BLaER1 (cell line): ENCODE results near the gene ATP8B4.

Source experiments
- H3K27ac ChIP-seq: shearing (Covaris generic); formaldehyde crosslinking; 2 replicates; pipeline ENCODE4 v1.8.1; 2022
- H3K27me3 ChIP-seq: shearing (Covaris generic); formaldehyde crosslinking; 2 replicates; pipeline ENCODE4 v1.8.1; 2022
- H3K36me3 ChIP-seq: shearing (Covaris generic); formaldehyde crosslinking; 2 replicates; pipeline ENCODE4 v1.8.1; 2022
- H3K4me1 ChIP-seq: shearing (Covaris generic); formaldehyde crosslinking; 2 replicates; pipeline ENCODE4 v1.8.1; 2022
- H3K4me2 ChIP-seq: shearing (Covaris generic); formaldehyde crosslinking; 2 replicates; pipeline ENCODE4 v1.8.1; 2022
- H3K4me3 ChIP-seq: shearing (Covaris generic); formaldehyde crosslinking; 2 replicates; pipeline ENCODE4 v1.8.1; 2022
- H3K9ac ChIP-seq: shearing (Covaris generic); formaldehyde crosslinking; 2 replicates; pipeline ENCODE4 v1.8.1; 2022
- H3K9me3 ChIP-seq: shearing (Covaris generic); formaldehyde crosslinking; 2 replicates; pipeline ENCODE4 v1.8.1; 2022
- H4K20me1 ChIP-seq: shearing (Covaris generic); formaldehyde crosslinking; 2 replicates; pipeline ENCODE4 v1.8.1; 2022
- Cebpa-rat ChIP-seq: shearing (Covaris generic); IDR thresholded peaks from 2 replicates; pipeline ENCODE4 v1.8.1; 2022

Gene ATP8B4

DNA sequence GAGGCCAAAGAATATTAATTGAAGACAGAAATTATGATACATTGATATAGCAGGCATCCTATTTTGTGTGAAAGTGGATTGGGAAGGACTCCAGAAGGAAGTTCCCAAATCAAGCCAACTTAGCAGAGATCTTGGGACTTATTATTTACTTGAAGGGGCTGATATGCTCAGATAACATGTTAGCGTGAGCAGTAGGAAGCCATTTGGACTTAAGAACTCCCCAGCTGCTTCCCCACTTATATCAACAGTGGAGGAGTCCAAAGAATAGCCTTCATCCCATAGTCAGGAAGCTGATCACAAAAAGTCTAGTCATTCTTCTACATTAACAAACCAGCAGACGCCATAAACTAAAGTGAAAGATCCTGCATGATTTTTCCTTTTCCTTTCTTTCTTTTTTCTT is 200.0 kb downstream of the ATP8B4 start:
- Histone ChIP-seq H4K20me1 (no peaks in the 10 kb centered on the region), H3K4me3 (no peak overlapping the region), H3K27ac (no peak overlapping the region), H3K4me2 (no peak overlapping the region), H3K36me3 (no peaks in the 10 kb centered on the region), H3K27me3 (no peaks in the 10 kb centered on the region), H3K9me3 (no peaks in the 10 kb centered on the region), H3K9ac (no peak overlapping the region), H3K4me1 (no peaks in the 10 kb centered on the region)
- no peak for TF ChIP-seq Cebpa-rat

GRCh38 chr15:49918121-49918520 is 200.9 kb downstream of the ATP8B4 start:
- Histone ChIP-seq H3K4me2 (no peak overlapping the region), H3K36me3 (no peaks in the 10 kb centered on the region), H4K20me1 (no peaks in the 10 kb centered on the region), H3K9me3 (no peaks in the 10 kb centered on the region), H3K9ac (no peak overlapping the region), H3K4me3 (no peak overlapping the region), H3K27me3 (no peaks in the 10 kb centered on the region), H3K27ac (no peak overlapping the region), H3K4me1 (no peaks in the 10 kb centered on the region)
- no peak for TF ChIP-seq Cebpa-rat

DNA sequence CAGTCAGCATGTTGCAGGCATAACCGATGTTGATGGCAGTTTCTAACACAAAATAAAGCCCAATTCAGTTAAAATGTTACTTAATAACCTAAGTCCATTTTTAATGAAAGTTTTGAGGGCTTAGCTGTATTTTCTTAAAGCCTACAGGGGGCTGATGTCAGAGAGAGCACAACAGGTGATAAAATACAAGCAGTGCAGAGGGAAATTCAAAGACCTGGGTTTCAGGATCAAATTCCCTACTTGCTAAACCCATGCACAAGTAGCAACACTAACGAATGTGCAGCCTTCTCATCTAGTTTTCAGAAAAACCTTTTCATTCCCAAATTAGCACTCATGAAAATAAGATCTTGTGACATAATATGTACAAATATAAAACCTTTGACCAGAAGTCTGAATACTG is 202.0 kb downstream of the ATP8B4 start:
- Histone ChIP-seq H3K9ac (no peak overlapping the region), H3K4me2 (no peak overlapping the region), H3K27ac (no peak overlapping the region), H4K20me1 (no peaks in the 10 kb centered on the region), H3K9me3 (no peaks in the 10 kb centered on the region), H3K27me3 (no peaks in the 10 kb centered on the region), H3K36me3 (no peaks in the 10 kb centered on the region), H3K4me1 (no peaks in the 10 kb centered on the region), H3K4me3 (no peak overlapping the region)
- TF ChIP-seq Cebpa-rat, result no peak

DNA sequence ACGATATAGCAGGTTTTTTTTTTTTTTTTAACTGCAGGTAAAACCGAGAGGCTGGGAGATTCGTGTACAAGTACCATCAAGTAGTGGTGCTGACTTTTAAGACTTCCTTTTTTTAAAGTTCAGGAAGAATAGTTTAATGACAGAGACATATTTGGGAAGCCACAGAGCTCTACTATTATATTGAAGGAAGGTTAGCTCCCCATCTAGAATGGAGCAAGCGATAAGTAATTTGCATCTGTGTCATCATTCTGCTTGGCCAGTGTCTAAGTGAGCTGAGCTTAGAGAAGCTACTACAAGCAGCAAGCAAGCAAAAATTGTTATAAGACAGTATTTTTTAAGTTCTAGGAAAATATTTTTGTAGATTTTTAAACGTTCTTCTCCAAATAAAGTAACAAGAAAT is 203.2 kb downstream of the ATP8B4 start:
- H3K9me3 ChIP-seq, result peaks cover 3% of the 10 kb centered on the region; the same call in 1 of the 2 replicates
- H3K4me3 ChIP-seq, result no peak overlapping the region
- H3K4me1 ChIP-seq, result no peaks in the 10 kb centered on the region
- H3K36me3 ChIP-seq, result no peaks in the 10 kb centered on the region
- no peaks in the 10 kb centered on the region for H3K27me3 ChIP-seq
- TF ChIP-seq Cebpa-rat, result no peak
- H3K4me2 ChIP-seq, result no peak overlapping the region
- H3K9ac ChIP-seq, result no peak overlapping the region
- H3K27ac ChIP-seq, result no peak overlapping the region
- no peaks in the 10 kb centered on the region for H4K20me1 ChIP-seq

DNA sequence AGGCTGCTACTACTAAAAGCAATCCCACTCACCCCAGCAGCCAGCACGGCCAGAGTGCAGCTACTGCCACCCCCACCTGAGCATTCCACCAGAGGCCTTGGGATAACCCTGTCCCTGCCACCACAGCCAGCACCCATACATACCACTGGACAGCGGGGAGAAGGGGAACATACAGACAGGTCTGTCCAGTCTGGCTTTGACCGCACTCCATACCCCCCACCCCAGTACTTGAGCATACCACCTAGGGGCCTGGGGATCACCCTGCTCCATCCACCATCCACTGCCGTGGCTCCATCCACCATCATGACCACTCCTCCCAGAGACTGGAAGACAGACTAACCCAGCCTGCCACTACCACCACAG is 210.1 kb downstream of the ATP8B4 start:
- H3K4me1 ChIP-seq, result no peaks in the 10 kb centered on the region
- H3K9me3 ChIP-seq, result peaks cover 18% of the 10 kb centered on the region
- H3K27me3 ChIP-seq, result no peaks in the 10 kb centered on the region
- no peak overlapping the region for H3K4me2 ChIP-seq
- no peak overlapping the region for H3K9ac ChIP-seq
- no peak for TF ChIP-seq Cebpa-rat
- no peaks in the 10 kb centered on the region for H3K36me3 ChIP-seq
- no peak overlapping the region for H3K27ac ChIP-seq
- H4K20me1 ChIP-seq, result no peaks in the 10 kb centered on the region
- no peak overlapping the region for H3K4me3 ChIP-seq

DNA sequence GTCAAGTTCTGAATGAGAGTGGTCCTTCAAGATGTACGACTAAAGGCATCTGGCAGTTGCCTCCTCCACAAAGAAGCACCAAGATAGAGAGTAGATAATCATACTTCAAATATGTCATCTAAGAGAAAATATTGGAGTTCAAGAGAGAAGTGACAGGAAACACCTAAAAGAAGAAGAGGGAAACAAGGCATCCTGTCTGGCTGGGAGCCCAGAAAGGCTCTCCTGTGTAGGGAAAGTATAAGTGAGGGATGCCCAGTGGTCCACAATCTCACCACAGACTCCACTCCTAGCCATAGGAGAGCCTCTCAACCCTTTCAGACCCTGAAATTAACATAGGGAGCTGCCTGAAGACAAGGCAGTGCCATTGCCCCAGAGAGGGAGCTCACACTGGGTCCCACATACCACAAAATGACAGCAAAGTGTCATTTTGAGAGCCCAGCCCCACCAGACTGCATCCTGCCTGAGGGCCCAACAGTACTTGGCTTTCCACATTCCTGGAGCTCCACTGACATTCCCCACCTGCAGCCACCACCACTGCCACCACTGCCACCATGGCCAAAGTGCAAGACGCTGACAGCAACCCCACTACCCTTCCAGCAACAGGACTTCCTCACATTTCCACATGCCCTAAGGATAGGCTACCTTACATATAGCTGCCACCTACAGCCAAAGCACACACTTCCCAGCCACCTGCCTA is 210.6 kb downstream of the ATP8B4 start:
- Histone ChIP-seq H3K9me3 (peaks cover 18% of the 10 kb centered on the region), H3K4me3 (no peak overlapping the region), H3K36me3 (no peaks in the 10 kb centered on the region), H3K4me2 (no peak overlapping the region), H3K9ac (no peak overlapping the region), H3K27ac (no peak overlapping the region), H3K4me1 (no peaks in the 10 kb centered on the region), H4K20me1 (no peaks in the 10 kb centered on the region), H3K27me3 (no peaks in the 10 kb centered on the region)
- no peak for TF ChIP-seq Cebpa-rat

DNA sequence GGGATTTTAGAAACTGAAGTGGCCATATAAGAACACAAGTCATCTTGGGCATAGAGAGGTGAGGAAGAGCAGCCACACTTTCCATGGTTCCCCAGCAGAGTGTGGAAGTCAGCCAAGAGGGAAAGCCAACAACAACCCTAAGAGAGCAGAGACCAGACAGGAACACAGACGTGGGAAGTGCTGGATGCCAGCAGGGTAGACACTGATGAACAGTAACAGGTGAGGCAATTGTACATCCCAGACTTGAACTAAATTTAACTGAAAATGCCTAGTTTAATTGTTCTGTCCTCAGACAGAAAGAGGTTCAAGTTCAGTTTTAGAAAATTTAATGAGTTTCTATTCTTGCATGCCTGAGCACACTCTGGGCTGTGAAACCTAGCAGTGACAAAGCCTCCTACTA is 212.1 kb downstream of the ATP8B4 start:
- no peak overlapping the region for H3K9ac ChIP-seq
- peaks cover 18% of the 10 kb centered on the region for H3K9me3 ChIP-seq
- H3K4me3 ChIP-seq, result no peak overlapping the region
- no peaks in the 10 kb centered on the region for H3K4me1 ChIP-seq
- no peaks in the 10 kb centered on the region for H3K36me3 ChIP-seq
- H4K20me1 ChIP-seq, result no peaks in the 10 kb centered on the region
- TF ChIP-seq Cebpa-rat, result no peak
- no peak overlapping the region for H3K4me2 ChIP-seq
- no peak overlapping the region for H3K27ac ChIP-seq
- H3K27me3 ChIP-seq, result no peaks in the 10 kb centered on the region

DNA sequence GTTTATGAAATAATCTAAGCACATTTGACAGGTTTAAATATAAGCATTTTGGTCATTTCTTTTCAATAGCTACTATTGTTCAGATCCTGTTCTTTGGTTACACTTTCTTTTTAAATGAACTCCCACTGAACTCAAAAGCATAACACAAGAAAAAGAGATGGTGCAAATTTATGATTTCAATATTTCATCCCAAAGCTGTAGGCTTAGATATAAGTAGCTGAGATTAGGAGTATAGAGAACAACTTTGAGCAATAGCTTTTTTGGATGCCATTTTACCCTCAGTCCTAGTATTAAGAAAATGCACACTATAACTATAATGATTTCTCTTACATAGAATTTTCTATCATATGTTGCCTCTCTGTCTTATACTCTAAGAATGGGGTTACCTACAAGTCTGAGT is 213.8 kb downstream of the ATP8B4 start:
- Histone ChIP-seq H3K27me3 (no peaks in the 10 kb centered on the region), H3K9me3 (peaks cover 9% of the 10 kb centered on the region; the same call in 1 of the 2 replicates), H3K27ac (no peak overlapping the region), H3K4me3 (no peak overlapping the region), H3K4me2 (no peak overlapping the region), H4K20me1 (no peaks in the 10 kb centered on the region), H3K4me1 (no peaks in the 10 kb centered on the region), H3K36me3 (no peaks in the 10 kb centered on the region), H3K9ac (no peak overlapping the region)
- TF ChIP-seq Cebpa-rat, result no peak

- no peaks in the 10 kb centered on the region for H3K4me1 ChIP-seq
- peaks cover 6% of the 10 kb centered on the region; the same call in 1 of the 2 replicates for H3K9me3 ChIP-seq
- no peaks in the 10 kb centered on the region for H4K20me1 ChIP-seq
- TF ChIP-seq Cebpa-rat, result no peak
- no peak overlapping the region for H3K4me2 ChIP-seq
- H3K36me3 ChIP-seq, result no peaks in the 10 kb centered on the region
- H3K9ac ChIP-seq, result no peak overlapping the region
- no peak overlapping the region for H3K27ac ChIP-seq
- H3K27me3 ChIP-seq, result no peaks in the 10 kb centered on the region
- no peak overlapping the region for H3K4me3 ChIP-seq
These were observed 214.7 kb downstream of the ATP8B4 start for GRCh38 chr15:49904296-49904695.

DNA sequence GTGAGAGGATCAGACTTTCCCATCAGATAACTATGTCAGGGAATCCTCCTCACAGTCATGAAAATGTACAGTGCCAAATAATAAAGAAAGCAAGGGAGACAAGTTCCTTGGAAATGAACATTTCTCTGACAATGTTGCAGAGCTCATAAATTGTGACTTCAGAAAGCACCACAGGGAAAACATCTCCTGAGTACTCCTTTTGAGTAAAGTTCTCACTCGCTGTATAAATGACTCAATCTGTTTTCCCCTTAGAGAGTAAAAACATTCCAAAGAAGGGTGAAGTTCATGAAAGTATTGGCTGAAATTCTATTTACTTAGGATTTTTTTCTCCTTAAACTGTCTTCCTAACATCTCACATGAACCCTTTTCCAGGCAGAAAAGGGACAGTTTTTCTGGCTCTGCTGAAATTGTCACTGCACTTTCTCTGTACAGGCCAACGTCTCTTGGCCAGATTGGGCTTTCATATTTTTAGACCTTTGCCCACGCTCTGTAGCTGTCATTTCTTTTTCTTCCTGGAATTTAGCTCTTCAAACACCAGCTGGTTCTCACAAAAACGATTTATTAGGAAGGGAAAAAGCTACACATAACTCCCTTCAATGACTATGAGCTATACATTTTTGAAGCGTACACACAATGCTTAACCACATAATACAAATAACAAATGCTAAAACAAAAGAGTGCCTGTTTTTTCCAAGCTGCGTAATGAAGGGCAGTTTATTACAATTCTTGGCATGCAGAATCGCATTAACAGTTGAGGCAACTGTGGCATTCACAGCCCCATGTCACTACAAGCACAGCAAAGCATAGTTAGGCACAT is 216.1 kb downstream of the ATP8B4 start:
- Histone ChIP-seq H3K27me3 (no peaks in the 10 kb centered on the region), H3K4me3 (no peak overlapping the region), H3K4me2 (no peak overlapping the region), H3K4me1 (no peaks in the 10 kb centered on the region), H3K9ac (no peak overlapping the region), H3K27ac (no peak overlapping the region), H4K20me1 (no peaks in the 10 kb centered on the region), H3K9me3 (no peaks in the 10 kb centered on the region), H3K36me3 (no peaks in the 10 kb centered on the region)
- no peak for TF ChIP-seq Cebpa-rat
